GM12878 (cell line): ENCODE data around the gene CHRDL2. TPM values are rescaled to one million over a fixed set of nuclear protein-coding genes. Genes with fewer than 3 reads are reported as not detected.

Source experiments
- ATAC-seq: fragments of 200-7000 bp; cut with Tn5 transposase; 3 replicates; pipeline ENCODE4 v1.9.1; 2020; ENCODE audit warnings: mild to moderate bottlenecking, moderate library complexity
- BruUV-seq: library from RNA; stranded (reverse); fragments of 400-500 nt; replicated peaks from 2 replicates; lab custom pipeline; 2021; lab: Mats Ljungman, UMichigan
- CTCF ChIA-PET: fragments of 300-600 bp; sonication (Branson Sonifier 250); formaldehyde crosslinking; extraction: SDS; loops from one replicate; lab custom pipeline; 2021; ENCODE audit warnings: inconsistent platforms; lab: Yijun Ruan, JAX
- POLR2A ChIA-PET: fragments of 350-600 bp; formaldehyde crosslinking; extraction: SDS; loops from one replicate; lab custom pipeline; 2021; ENCODE audit warnings: inconsistent platforms; lab: Charles Lee
- RAD21 ChIA-PET: fragments of 300-600 bp; sonication (Branson Sonifier 250); formaldehyde crosslinking; loops from one replicate; lab custom pipeline; 2023; ENCODE audit warnings: antibody characterized with exemption; ENCODE audit not compliant: unreplicated experiment; lab: Charles Lee
- SMC1A ChIA-PET: fragments of 300-600 bp; sonication (Branson Sonifier 250); formaldehyde crosslinking; loops from one replicate; lab custom pipeline; 2023; ENCODE audit not compliant: unreplicated experiment, uncharacterized antibody; lab: Charles Lee
- DNase-seq: peaks from one replicate; pipeline ENCODE4 v3.0.0-alpha.2; 2011; ENCODE audit warnings: low read depth, low spot score
- FAIRE-seq: peaks from 3 replicates; lab custom pipeline; 2011; peaks lifted over from hg19 to GRCh38; lab: Jason Lieb, UNC
- H2AFZ ChIP-seq: 2 replicates; pipeline ENCODE4 v1.6.0; 2011; ENCODE audit warnings: low read depth, low read length, control low read depth; ENCODE audit not compliant: control insufficient read depth
- H3K27ac ChIP-seq: 2 replicates; pipeline ENCODE4 v1.5.1; 2011; ENCODE audit warnings: control low read depth; ENCODE audit not compliant: control insufficient read depth, insufficient read depth
- H3K27me3 ChIP-seq, 2 experiments: replicated peaks in 1 of 2; 2 replicates each; pipeline versions ENCODE4 v1.6.0 to v1.6.1; 2011; ENCODE audit warnings: low read length in 1 of 2; ENCODE audit not compliant: control insufficient read depth in 2 of 2, insufficient read depth in 2 of 2
- H3K36me3 ChIP-seq, 2 experiments: 2 replicates each; pipeline ENCODE4 v1.5.1; 2011; ENCODE audit warnings: low read length in 1 of 2; ENCODE audit not compliant: control insufficient read depth in 2 of 2, insufficient read depth in 2 of 2
- H3K4me1 ChIP-seq: 2 replicates; pipeline ENCODE4 v1.6.1; 2011; ENCODE audit warnings: mild to moderate bottlenecking, low read length, moderate library complexity, mixed read lengths; ENCODE audit not compliant: control insufficient read depth, insufficient read depth
- H3K4me2 ChIP-seq: 2 replicates; pipeline ENCODE4 v1.6.0; 2011; ENCODE audit warnings: control low read depth; ENCODE audit not compliant: control insufficient read depth, insufficient read depth
- H3K4me3 ChIP-seq: fragments of 200-600 bp; sonication (generic); 2 replicates; pipeline ENCODE4 v1.5.1; 2016
- H3K79me2 ChIP-seq: 2 replicates; pipeline ENCODE4 v1.6.0; 2011; ENCODE audit warnings: low read length; ENCODE audit not compliant: control insufficient read depth, insufficient read depth
- H3K9ac ChIP-seq: 2 replicates; pipeline ENCODE4 v1.8.0; 2011; ENCODE audit warnings: low read length, control low read depth, mixed read lengths; ENCODE audit not compliant: control insufficient read depth, insufficient read depth
- H3K9me3 ChIP-seq: replicated peaks from 3 replicates; pipeline ENCODE4 v1.5.1; 2011; ENCODE audit warnings: mild to moderate bottlenecking, low read length; ENCODE audit not compliant: control insufficient read depth, insufficient read depth
- H4K20me1 ChIP-seq: 2 replicates; pipeline ENCODE4 v1.6.0; 2011; ENCODE audit not compliant: control insufficient read depth, insufficient read depth
- BMI1 ChIP-seq: fragments of 450-650 bp; IDR thresholded peaks from 2 replicates; pipeline ENCODE4 v1.6.1; 2016; ENCODE audit warnings: mild to moderate bottlenecking, moderate library complexity, borderline replicate concordance
- EGR1 ChIP-seq, 2 experiments: IDR thresholded peaks; 1 replicate in 1 of 2; 2 replicates in 1 of 2; pipeline ENCODE4 v1.6.1; 2011 to 2012; ENCODE audit warnings: low read depth in 2 of 2, low read length in 2 of 2, borderline replicate concordance in 1 of 2, mild to moderate bottlenecking in 1 of 2, moderate library complexity in 1 of 2
- EP300 ChIP-seq, 2 experiments: fragments of 150-350 bp in 1 of 2; IDR thresholded peaks; 2 replicates each; pipeline ENCODE4 v1.6.1; 2011 to 2012; ENCODE audit warnings: low read depth in 2 of 2, low read length in 2 of 2, borderline replicate concordance in 1 of 2, improper control_type of control experiment in 1 of 2, inconsistent platforms in 1 of 2; ENCODE audit not compliant: control insufficient read depth in 1 of 2
- MEF2B ChIP-seq: fragments of 450-650 bp; IDR thresholded peaks from 2 replicates; pipeline ENCODE4 v1.6.1; 2018; ENCODE audit warnings: mild to moderate bottlenecking, moderate library complexity; ENCODE audit not compliant: partially characterized antibody, poor library complexity, severe bottlenecking
- MXI1 ChIP-seq: fragments of 150-350 bp; IDR thresholded peaks from 2 replicates; pipeline ENCODE4 v1.6.1; 2011; ENCODE audit warnings: low read depth, mild to moderate bottlenecking, inconsistent platforms, low read length, improper control_type of control experiment
- NR2C1 ChIP-seq: fragments of 450-650 bp; IDR thresholded peaks from 2 replicates; pipeline ENCODE4 v1.6.1; 2017; ENCODE audit warnings: antibody characterized with exemption, mild to moderate bottlenecking, moderate library complexity
- ZNF24 ChIP-seq: fragments of 450-650 bp; IDR thresholded peaks from 2 replicates; pipeline ENCODE4 v1.6.1; 2017; ENCODE audit warnings: antibody characterized with exemption, mild to moderate bottlenecking
- WGBS: methylation state at CpG from one replicate; pipeline ENCODE4 v1.1.6; 2016; ENCODE audit warnings: low lambda C conversion rate; ENCODE audit not compliant: insufficient replicate concordance, insufficient coverage; ENCODE audit errors: missing lambda C conversion rate; 5-methylcytosine and 5-hydroxymethylcytosine counted together
- in situ Hi-C: fragments of 300-500 bp; cut with MboI; formaldehyde crosslinking; loops from 9 replicates; pipeline ENCODE4 v1.14.3; 2018; ENCODE audit warnings: mixed read lengths
- intact Hi-C: fragments of 100-400 bp; cut with micrococcal nuclease; formaldehyde crosslinking; loops from one replicate; pipeline ENCODE4 v1.14.2; 2022; ENCODE audit not compliant: unreplicated experiment
- polyA plus RNA-seq, 11 experiments: library from polyadenylated mRNA; depleted of rRNA in 4 of 11; unstranded in 6 of 11; stranded (reverse) in 5 of 11; fragments of >200 nt; fragmentation: Nextera tagmentation in 4 of 11; fragmentation: Illumina TruSeq in 1 of 11; extraction: Ambion mirVana in 4 of 11; extraction: Trizol in 1 of 11; gene quantifications; 1 replicate in 1 of 11; 2 replicates in 10 of 11; pipeline versions ENCODE4 v1.2.1 to v1.2.3, GENCODE V29; 2011 to 2016; ENCODE audit warnings: inconsistent platforms in 2 of 11, missing spikeins in 2 of 11, low read depth in 1 of 11
- total RNA-seq, 4 experiments: library from RNA; depleted of rRNA in 3 of 4; stranded (reverse); fragments of >200 nt in 3 of 4; fragmentation: Illumina TruSeq in 1 of 4; extraction: Trizol in 1 of 4; gene quantifications; 2 replicates each; pipeline versions ENCODE4 v1.2.1 to v1.2.3, GENCODE V29; 2013 to 2021
- TF ChIP-seq, protein P1 (sequence below): fragments of 450-650 bp; IDR thresholded peaks from 2 replicates; pipeline ENCODE4 v1.6.1; 2017; ENCODE audit warnings: borderline replicate concordance
- TF ChIP-seq, protein P2 (sequence below): IDR thresholded peaks from 2 replicates; pipeline ENCODE4 v1.6.1; 2011; ENCODE audit warnings: mild to moderate bottlenecking, low read depth, low read length, moderate library complexity; ENCODE audit not compliant: insufficient replicate concordance
- TF ChIP-seq, protein P3 (sequence below): fragments of 150-350 bp; IDR thresholded peaks from 2 replicates; pipeline ENCODE4 v1.6.1; 2016; ENCODE audit warnings: low read depth, low read length

The CHRDL2 gene
- total and polyA plus RNA-seq, 10 of the 15 experiments (the other 5 are each of a cell fraction or from before 2014, with no cell fraction given), result not detected

DNA sequence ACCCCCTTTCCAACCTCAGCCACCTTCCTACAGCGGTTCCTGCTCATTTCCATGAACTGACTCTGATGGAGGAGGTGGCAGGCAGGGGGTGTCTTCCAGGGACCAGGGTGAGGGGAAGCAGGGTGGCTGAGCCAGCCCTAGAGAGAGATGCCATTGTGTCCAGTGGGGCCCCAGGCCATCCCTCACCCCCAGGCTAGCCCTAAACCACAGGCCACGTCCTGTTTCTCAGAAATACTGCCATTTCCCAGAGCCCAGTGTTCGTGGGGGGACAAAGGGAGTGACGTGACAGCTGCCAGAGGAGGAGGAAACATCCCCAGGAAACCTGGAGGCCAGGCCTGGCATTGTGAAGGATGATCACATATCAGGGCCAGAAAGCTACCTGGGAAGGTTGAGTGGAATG lies 39.5 kb downstream of the CHRDL2 start:
- Histone ChIP-seq H3K27ac (no peak overlapping the region), H2AFZ (no peak overlapping the region), H3K27me3 (peaks cover 0 to 3% of the 10 kb centered on the region in 2 experiments; a peak in 1 of 4 replicates), H3K9ac (no peak overlapping the region), H3K36me3 (no peaks in the 10 kb centered on the region), H3K9me3 (no peaks in the 10 kb centered on the region; the same call in 2 of the 3 replicates), H3K4me3 (no peak overlapping the region), H3K79me2 (no peaks in the 10 kb centered on the region), H3K4me1 (no peaks in the 10 kb centered on the region; the same call in 1 of the 2 replicates), H3K4me2 (no peak overlapping the region), H4K20me1 (no peaks in the 10 kb centered on the region; the same call in 1 of the 2 replicates)
- no peak for FAIRE-seq
- in situ Hi-C loops, result no loop called here
- POLR2A ChIA-PET, result no interaction called here
- TF ChIP-seq, protein P1, sequence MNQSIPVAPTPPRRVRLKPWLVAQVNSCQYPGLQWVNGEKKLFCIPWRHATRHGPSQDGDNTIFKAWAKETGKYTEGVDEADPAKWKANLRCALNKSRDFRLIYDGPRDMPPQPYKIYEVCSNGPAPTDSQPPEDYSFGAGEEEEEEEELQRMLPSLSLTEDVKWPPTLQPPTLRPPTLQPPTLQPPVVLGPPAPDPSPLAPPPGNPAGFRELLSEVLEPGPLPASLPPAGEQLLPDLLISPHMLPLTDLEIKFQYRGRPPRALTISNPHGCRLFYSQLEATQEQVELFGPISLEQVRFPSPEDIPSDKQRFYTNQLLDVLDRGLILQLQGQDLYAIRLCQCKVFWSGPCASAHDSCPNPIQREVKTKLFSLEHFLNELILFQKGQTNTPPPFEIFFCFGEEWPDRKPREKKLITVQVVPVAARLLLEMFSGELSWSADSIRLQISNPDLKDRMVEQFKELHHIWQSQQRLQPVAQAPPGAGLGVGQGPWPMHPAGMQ, result no peak
- no peak for TF ChIP-seq NR2C1
- TF ChIP-seq EP300 (IDR thresholded peaks at IDR 0.05; ENCODE audit: borderline replicate concordance in 1 of 2, control insufficient read depth in 1 of 2, low read depth in 2 of 2, low read length in 2 of 2), result no peak
- no peak for TF ChIP-seq MEF2B
- SMC1A ChIA-PET, result no interaction called here
- no peak for ATAC-seq
- 9% methylated on average over 4 of the region's 4 CpGs for WGBS
- intact Hi-C loops, result no loop called here
- CTCF ChIA-PET, result interaction anchor here (1.1 to 1.6 kb wide), 2 partner anchors 9 to 11 kb away, joined by 3 to 5 read pairs; no protein-coding TSS in a partner anchor
- BruUV-seq, result no TSS peak
- DNase-seq, result no peak
- RAD21 ChIA-PET, result no interaction called here

DNA sequence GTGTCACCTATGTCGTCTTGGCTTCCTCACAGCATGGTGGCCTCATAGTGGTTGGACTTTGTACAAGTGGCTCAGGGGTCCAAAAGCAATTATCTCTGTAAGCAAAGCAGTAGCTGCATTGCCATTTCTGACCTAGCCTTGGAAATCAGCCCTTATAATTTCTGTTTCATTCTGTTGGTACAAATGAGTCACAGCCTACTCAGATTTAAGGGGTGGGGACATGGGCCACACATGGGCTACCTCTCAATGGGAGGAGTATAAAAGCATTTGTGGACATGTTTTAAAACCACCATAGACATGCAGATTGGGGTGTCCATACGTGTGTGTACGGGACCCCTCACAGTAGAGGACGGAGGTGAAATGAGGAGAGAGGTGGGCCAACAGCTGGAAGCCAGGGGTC lies 41.6 kb downstream of the CHRDL2 start:
- H3K27me3 ChIP-seq, result peaks cover 0 to 3% of the 10 kb centered on the region in 2 experiments; a peak in 1 of 4 replicates
- no peak for ATAC-seq
- FAIRE-seq, result no peak
- H2AFZ ChIP-seq, result no peak overlapping the region
- H3K9ac ChIP-seq, result no peak overlapping the region
- H3K4me3 ChIP-seq, result no peak overlapping the region
- no peaks in the 10 kb centered on the region; the same call in 1 of the 2 replicates for H4K20me1 ChIP-seq
- H3K9me3 ChIP-seq, result no peaks in the 10 kb centered on the region; the same call in 2 of the 3 replicates
- H3K79me2 ChIP-seq, result no peaks in the 10 kb centered on the region
- ChIA-PET SMC1A (no interaction called here), CTCF (interaction anchor here (1.4 kb wide), 1 partner anchor 13 kb away, joined by 3 read pairs; no protein-coding TSS in a partner anchor), POLR2A (no interaction called here), RAD21 (no interaction called here)
- WGBS, result 31% methylated on average over 4 of the region's 4 CpGs
- DNase-seq, result no peak
- H3K27ac ChIP-seq, result no peak overlapping the region
- no peaks in the 10 kb centered on the region for H3K4me1 ChIP-seq
- H3K36me3 ChIP-seq, result no peaks in the 10 kb centered on the region
- in situ Hi-C loops (no loop called here), intact Hi-C loops (no loop called here)
- H3K4me2 ChIP-seq, result no peak overlapping the region
- BruUV-seq, result no TSS peak
- TF ChIP-seq ZNF24, result no peak
- TF ChIP-seq MXI1, result no peak
- TF ChIP-seq EGR1 (IDR thresholded peaks at IDR 0.05; ENCODE audit: borderline replicate concordance in 1 of 2, low read depth in 2 of 2, low read length in 2 of 2), result no peak
- TF ChIP-seq, protein P2, sequence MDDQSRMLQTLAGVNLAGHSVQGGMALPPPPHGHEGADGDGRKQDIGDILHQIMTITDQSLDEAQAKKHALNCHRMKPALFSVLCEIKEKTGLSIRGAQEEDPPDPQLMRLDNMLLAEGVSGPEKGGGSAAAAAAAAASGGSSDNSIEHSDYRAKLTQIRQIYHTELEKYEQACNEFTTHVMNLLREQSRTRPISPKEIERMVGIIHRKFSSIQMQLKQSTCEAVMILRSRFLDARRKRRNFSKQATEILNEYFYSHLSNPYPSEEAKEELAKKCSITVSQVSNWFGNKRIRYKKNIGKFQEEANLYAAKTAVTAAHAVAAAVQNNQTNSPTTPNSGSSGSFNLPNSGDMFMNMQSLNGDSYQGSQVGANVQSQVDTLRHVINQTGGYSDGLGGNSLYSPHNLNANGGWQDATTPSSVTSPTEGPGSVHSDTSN, result no peak
- no peak for TF ChIP-seq BMI1
- TF ChIP-seq, protein P3, sequence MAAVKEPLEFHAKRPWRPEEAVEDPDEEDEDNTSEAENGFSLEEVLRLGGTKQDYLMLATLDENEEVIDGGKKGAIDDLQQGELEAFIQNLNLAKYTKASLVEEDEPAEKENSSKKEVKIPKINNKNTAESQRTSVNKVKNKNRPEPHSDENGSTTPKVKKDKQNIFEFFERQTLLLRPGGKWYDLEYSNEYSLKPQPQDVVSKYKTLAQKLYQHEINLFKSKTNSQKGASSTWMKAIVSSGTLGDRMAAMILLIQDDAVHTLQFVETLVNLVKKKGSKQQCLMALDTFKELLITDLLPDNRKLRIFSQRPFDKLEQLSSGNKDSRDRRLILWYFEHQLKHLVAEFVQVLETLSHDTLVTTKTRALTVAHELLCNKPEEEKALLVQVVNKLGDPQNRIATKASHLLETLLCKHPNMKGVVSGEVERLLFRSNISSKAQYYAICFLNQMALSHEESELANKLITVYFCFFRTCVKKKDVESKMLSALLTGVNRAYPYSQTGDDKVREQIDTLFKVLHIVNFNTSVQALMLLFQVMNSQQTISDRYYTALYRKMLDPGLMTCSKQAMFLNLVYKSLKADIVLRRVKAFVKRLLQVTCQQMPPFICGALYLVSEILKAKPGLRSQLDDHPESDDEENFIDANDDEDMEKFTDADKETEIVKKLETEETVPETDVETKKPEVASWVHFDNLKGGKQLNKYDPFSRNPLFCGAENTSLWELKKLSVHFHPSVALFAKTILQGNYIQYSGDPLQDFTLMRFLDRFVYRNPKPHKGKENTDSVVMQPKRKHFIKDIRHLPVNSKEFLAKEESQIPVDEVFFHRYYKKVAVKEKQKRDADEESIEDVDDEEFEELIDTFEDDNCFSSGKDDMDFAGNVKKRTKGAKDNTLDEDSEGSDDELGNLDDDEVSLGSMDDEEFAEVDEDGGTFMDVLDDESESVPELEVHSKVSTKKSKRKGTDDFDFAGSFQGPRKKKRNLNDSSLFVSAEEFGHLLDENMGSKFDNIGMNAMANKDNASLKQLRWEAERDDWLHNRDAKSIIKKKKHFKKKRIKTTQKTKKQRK, result no peak
